A673 (cell line): ENCODE measurements around the gene ZNF641. TPM values are rescaled to one million over a fixed set of nuclear protein-coding genes. Genes with fewer than 3 reads are reported as not detected.

ENCODE experiments used
- BruUV-seq: library from RNA; stranded (reverse); fragments of 400-500 nt; replicated peaks from 2 replicates; lab custom pipeline; 2021; lab: Mats Ljungman, UMichigan
- CTCF ChIA-PET: fragments of 300-600 bp; sonication (Branson Sonifier 250); formaldehyde crosslinking; loops from one replicate; lab custom pipeline; 2022; ENCODE audit warnings: antibody characterized with exemption; lab: Charles Lee
- POLR2A ChIA-PET: fragments of 300-600 bp; sonication (Branson Sonifier 250); formaldehyde crosslinking; loops from one replicate; lab custom pipeline; 2022; ENCODE audit warnings: antibody characterized with exemption; ENCODE audit not compliant: low non-redundant PET; lab: Charles Lee
- DNase-seq: peaks from one replicate; pipeline ENCODE4 v3.0.0-alpha.2; 2015; ENCODE audit warnings: low spot score
- H3K27ac ChIP-seq: fragments of 200-600 bp; sonication (generic); 2 replicates; pipeline ENCODE4 v1.5.1; 2016; ENCODE audit warnings: mixed run types, low read depth, mild to moderate bottlenecking, mixed read lengths, antibody characterized with exemption, low read length; ENCODE audit not compliant: poor library complexity, severe bottlenecking
- H3K27me3 ChIP-seq: fragments of 200-600 bp; sonication (generic); replicated peaks from 2 replicates; pipeline ENCODE4 v1.6.1; 2017; ENCODE audit warnings: mixed run types, low read depth, mild to moderate bottlenecking, mixed read lengths, antibody characterized with exemption, low read length; ENCODE audit not compliant: insufficient read depth, poor library complexity
- H3K36me3 ChIP-seq: fragments of 200-600 bp; sonication (generic); 2 replicates; pipeline ENCODE4 v1.6.1; 2016; ENCODE audit warnings: mixed run types, mild to moderate bottlenecking, mixed read lengths, antibody characterized with exemption, low read length; ENCODE audit not compliant: insufficient read depth, poor library complexity, severe bottlenecking
- H3K4me1 ChIP-seq: fragments of 200-600 bp; sonication (generic); 2 replicates; pipeline ENCODE4 v1.6.1; 2017; ENCODE audit warnings: mixed run types, mild to moderate bottlenecking, mixed read lengths, antibody characterized with exemption, low read length; ENCODE audit not compliant: insufficient read depth, poor library complexity, severe bottlenecking
- H3K4me3 ChIP-seq: fragments of 200-600 bp; sonication (generic); 2 replicates; pipeline ENCODE4 v1.5.1; 2016; ENCODE audit warnings: low read depth, mixed run types, mild to moderate bottlenecking, mixed read lengths, low read length; ENCODE audit not compliant: poor library complexity, severe bottlenecking
- H3K9me3 ChIP-seq: fragments of 200-600 bp; sonication (generic); 2 replicates; pipeline ENCODE4 v1.6.1; 2016; ENCODE audit warnings: mixed run types, low read depth, mild to moderate bottlenecking, mixed read lengths, antibody characterized with exemption, low read length; ENCODE audit not compliant: poor library complexity, severe bottlenecking
- EZH2 ChIP-seq: fragments of 200-600 bp; sonication (generic); IDR thresholded peaks from 2 replicates; pipeline ENCODE4 v1.6.1; 2017; ENCODE audit warnings: borderline replicate concordance, low read depth, mild to moderate bottlenecking, mixed read lengths, antibody characterized with exemption, low read length; ENCODE audit not compliant: poor library complexity, severe bottlenecking
- intact Hi-C: fragments of 100-400 bp; cut with micrococcal nuclease; formaldehyde crosslinking; loops from one replicate; pipeline ENCODE4 v1.10.0; 2022; ENCODE audit not compliant: unreplicated experiment
- total RNA-seq: library from RNA; stranded (reverse); gene quantifications from 2 replicates; pipeline ENCODE4 v1.2.3, GENCODE V29; 2021
- TF ChIP-seq, protein P1 (sequence below): fragments of 300-800, 200-600 bp; sonication (generic); conservative IDR thresholded peaks from 2 replicates; pipeline ENCODE4 v1.5.1; 2017; ENCODE audit warnings: low read depth, mild to moderate bottlenecking, antibody characterized with exemption, low read length, moderate library complexity, mixed read lengths

Gene ZNF641
- total RNA-seq, 1 experiment from 2014 or later, result 9.9 TPM

DNA sequence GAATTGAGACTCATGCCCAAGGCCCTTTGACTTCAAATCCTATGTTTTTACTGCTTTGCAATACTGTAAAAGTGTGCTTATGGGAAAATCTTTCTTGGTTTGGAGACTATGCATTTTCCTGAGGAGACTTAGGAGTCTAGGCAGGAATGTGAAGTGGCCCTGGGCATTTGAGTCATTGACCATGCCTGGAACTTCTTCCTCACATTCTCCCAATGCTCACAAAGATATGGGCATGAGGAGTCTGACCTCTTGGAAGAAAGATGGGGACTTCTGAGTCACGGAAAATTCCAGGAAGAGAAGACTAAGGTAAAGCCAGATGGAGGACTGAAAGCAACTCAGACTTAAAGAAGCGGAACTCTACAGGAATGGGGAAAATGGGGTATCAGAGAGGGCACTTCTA, 38.2 kb upstream of the ZNF641 start:
- no peak overlapping the region for H3K27ac ChIP-seq
- intact Hi-C loops, result no loop called here
- no peaks in the 10 kb centered on the region for H3K9me3 ChIP-seq
- no TSS peak for BruUV-seq
- no peak overlapping the region for H3K4me3 ChIP-seq
- CTCF ChIA-PET, result no interaction called here
- H3K36me3 ChIP-seq, result no peaks in the 10 kb centered on the region
- H3K4me1 ChIP-seq, result no peaks in the 10 kb centered on the region
- no peak for DNase-seq
- POLR2A ChIA-PET, result no interaction called here
- TF ChIP-seq, protein P1, sequence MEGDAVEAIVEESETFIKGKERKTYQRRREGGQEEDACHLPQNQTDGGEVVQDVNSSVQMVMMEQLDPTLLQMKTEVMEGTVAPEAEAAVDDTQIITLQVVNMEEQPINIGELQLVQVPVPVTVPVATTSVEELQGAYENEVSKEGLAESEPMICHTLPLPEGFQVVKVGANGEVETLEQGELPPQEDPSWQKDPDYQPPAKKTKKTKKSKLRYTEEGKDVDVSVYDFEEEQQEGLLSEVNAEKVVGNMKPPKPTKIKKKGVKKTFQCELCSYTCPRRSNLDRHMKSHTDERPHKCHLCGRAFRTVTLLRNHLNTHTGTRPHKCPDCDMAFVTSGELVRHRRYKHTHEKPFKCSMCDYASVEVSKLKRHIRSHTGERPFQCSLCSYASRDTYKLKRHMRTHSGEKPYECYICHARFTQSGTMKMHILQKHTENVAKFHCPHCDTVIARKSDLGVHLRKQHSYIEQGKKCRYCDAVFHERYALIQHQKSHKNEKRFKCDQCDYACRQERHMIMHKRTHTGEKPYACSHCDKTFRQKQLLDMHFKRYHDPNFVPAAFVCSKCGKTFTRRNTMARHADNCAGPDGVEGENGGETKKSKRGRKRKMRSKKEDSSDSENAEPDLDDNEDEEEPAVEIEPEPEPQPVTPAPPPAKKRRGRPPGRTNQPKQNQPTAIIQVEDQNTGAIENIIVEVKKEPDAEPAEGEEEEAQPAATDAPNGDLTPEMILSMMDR, result no peak
- no peak for TF ChIP-seq EZH2
- H3K27me3 ChIP-seq, result no peaks in the 10 kb centered on the region

DNA sequence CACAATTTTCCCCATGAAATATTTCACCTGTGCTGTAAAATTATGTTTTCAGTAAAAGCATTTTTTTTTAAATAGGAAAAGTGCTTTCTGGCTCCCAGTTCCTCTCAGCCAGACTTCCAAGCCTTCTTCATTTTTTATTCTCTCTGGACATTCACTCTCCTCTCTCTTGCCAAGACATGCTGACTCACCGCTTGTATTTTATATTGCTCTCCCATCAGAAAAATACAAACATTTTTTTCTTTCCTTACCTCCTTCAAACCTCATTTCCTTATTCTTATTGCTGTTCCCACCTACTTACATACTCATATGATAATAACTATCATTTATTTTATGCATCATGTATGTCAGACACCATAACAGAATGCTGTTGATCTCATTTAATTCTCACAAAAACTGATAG, 37.7 kb upstream of the ZNF641 start:
- POLR2A ChIA-PET, result no interaction called here
- CTCF ChIA-PET, result no interaction called here
- intact Hi-C loops, result no loop called here
- no peak for DNase-seq
- TF ChIP-seq, protein P1, result no peak
- no peak for TF ChIP-seq EZH2
- no peak overlapping the region for H3K4me3 ChIP-seq
- H3K36me3 ChIP-seq, result no peaks in the 10 kb centered on the region
- no peaks in the 10 kb centered on the region for H3K9me3 ChIP-seq
- H3K4me1 ChIP-seq, result no peaks in the 10 kb centered on the region
- no peak overlapping the region for H3K27ac ChIP-seq
- no TSS peak for BruUV-seq
- H3K27me3 ChIP-seq, result no peaks in the 10 kb centered on the region

- DNase-seq, result no peak
- intact Hi-C loops, result no loop called here
- H3K27ac ChIP-seq, result no peak overlapping the region
- no peaks in the 10 kb centered on the region for H3K36me3 ChIP-seq
- H3K4me3 ChIP-seq, result no peak overlapping the region
- no peaks in the 10 kb centered on the region for H3K27me3 ChIP-seq
- no TSS peak for BruUV-seq
- ChIA-PET CTCF (no interaction called here), POLR2A (no interaction called here)
- TF ChIP-seq, protein P1, result no peak
- H3K9me3 ChIP-seq, result no peaks in the 10 kb centered on the region
- no peaks in the 10 kb centered on the region for H3K4me1 ChIP-seq
Measured at GRCh38 chr12:48380596-48380995, 29.9 kb upstream of the ZNF641 start.
